HG03175 (cell line): ENCODE data around the gene ZMAT3.

Experiments
- ATAC-seq: cut with Tn5 transposase; IDR thresholded peaks from one replicate; pipeline ENCODE4 v1.9.1; 2021; ENCODE audit warnings: mild to moderate bottlenecking, moderate library complexity; ENCODE audit not compliant: unreplicated experiment

ZMAT3 gene

GRCh38 chr3:179026636-179027035 lies 45.0 kb downstream of the ZMAT3 start:
- ATAC-seq: no peak

GRCh38 chr3:179021119-179021903 lies 50.3 kb downstream of the ZMAT3 start:
- no peak for ATAC-seq

GRCh38 chr3:179020112-179020511 lies 51.5 kb downstream of the ZMAT3 start:
- ATAC-seq: no peak

GRCh38 chr3:179018808-179019207 lies 52.8 kb downstream of the ZMAT3 start:
- ATAC-seq: peak; percentile 26

GRCh38 chr3:179016979-179017670 lies 54.5 kb downstream of the ZMAT3 start:
- peak; percentile 68 for ATAC-seq

- peak; percentile 73 for ATAC-seq
These were observed 56.0 kb downstream of the ZMAT3 start for GRCh38 chr3:179015551-179016020.

- ATAC-seq: no peak
These were observed 65.9 kb downstream of the ZMAT3 start for GRCh38 chr3:179005706-179006105.

GRCh38 chr3:179005213-179005612 lies 66.4 kb downstream of the ZMAT3 start:
- ATAC-seq: no peak

GRCh38 chr3:179000659-179001058 lies 71.0 kb downstream of the ZMAT3 start:
- ATAC-seq: no peak

GRCh38 chr3:179000144-179000543 lies 71.5 kb downstream of the ZMAT3 start:
- ATAC-seq: no peak

GRCh38 chr3:178996399-178996798 lies 75.2 kb downstream of the ZMAT3 start:
- ATAC-seq: no peak

- ATAC-seq: no peak
These were observed 81.3 kb downstream of the ZMAT3 start for GRCh38 chr3:178990293-178990692.

GRCh38 chr3:178989821-178990220 lies 81.8 kb downstream of the ZMAT3 start:
- no peak for ATAC-seq

GRCh38 chr3:178987745-178988144 lies 83.9 kb downstream of the ZMAT3 start:
- ATAC-seq: no peak

GRCh38 chr3:178986456-178986855 lies 85.2 kb downstream of the ZMAT3 start:
- no peak for ATAC-seq

GRCh38 chr3:178982137-178982536 lies 89.5 kb downstream of the ZMAT3 start:
- ATAC-seq: peak; percentile 66

- no peak for ATAC-seq
These were observed 96.3 kb downstream of the ZMAT3 start for GRCh38 chr3:178975320-178975719.

GRCh38 chr3:178971614-178972013 lies 100.0 kb downstream of the ZMAT3 start:
- ATAC-seq: no peak

GRCh38 chr3:178969004-178969700 lies 102.5 kb downstream of the ZMAT3 start:
- peak; percentile 91 for ATAC-seq
